Keratinocyte (primary cell): ENCODE data around the gene CFAP299. TPM values are rescaled to one million over a fixed set of nuclear protein-coding genes. Genes with fewer than 3 reads are reported as not detected.

Source experiments
- DNase-seq: peaks from one replicate; pipeline ENCODE4 v3.0.0-alpha.2; 2011; ENCODE audit warnings: low read depth, missing footprints, low spot score
- FAIRE-seq: peaks from 2 replicates; lab custom pipeline; 2011; peaks lifted over from hg19 to GRCh38; lab: Jason Lieb, UNC
- H2AFZ ChIP-seq: 2 replicates; pipeline ENCODE4 v1.6.0; 2012; ENCODE audit warnings: low read length, control low read depth, inconsistent platforms; ENCODE audit not compliant: control insufficient read depth
- H3K27ac ChIP-seq: 2 replicates; pipeline ENCODE4 v1.5.1; 2011; ENCODE audit warnings: low read length; ENCODE audit not compliant: control insufficient read depth, insufficient read depth
- H3K27me3 ChIP-seq: 3 replicates; pipeline ENCODE4 v1.6.0; 2011; ENCODE audit warnings: low read length; ENCODE audit not compliant: control insufficient read depth, insufficient read depth; ENCODE audit errors: extremely low read depth
- H3K36me3 ChIP-seq, 2 experiments: 2 replicates in 1 of 2; 3 replicates in 1 of 2; pipeline ENCODE4 v1.5.1; 2011; ENCODE audit warnings: low read length in 2 of 2, mild to moderate bottlenecking in 1 of 2; ENCODE audit not compliant: control insufficient read depth in 2 of 2, insufficient read depth in 2 of 2; ENCODE audit errors: extremely low read depth in 1 of 2
- H3K4me1 ChIP-seq: 3 replicates; pipeline ENCODE4 v1.5.1; 2011; ENCODE audit warnings: low read length; ENCODE audit not compliant: control insufficient read depth, insufficient read depth; ENCODE audit errors: extremely low read depth
- H3K4me2 ChIP-seq: 3 replicates; pipeline ENCODE4 v1.6.0; 2011; ENCODE audit warnings: low read depth, low read length; ENCODE audit not compliant: control insufficient read depth, insufficient read depth; ENCODE audit errors: extremely low read depth
- H3K4me3 ChIP-seq, 3 experiments: fragments of 200-600 bp in 1 of 3; sonication (generic) in 1 of 3; 2 replicates in 2 of 3; 3 replicates in 1 of 3; pipeline ENCODE4 v1.5.1; 2011 to 2016; ENCODE audit warnings: low read length in 3 of 3, mild to moderate bottlenecking in 3 of 3, control low read depth in 2 of 3, inconsistent platforms in 1 of 3, low read depth in 1 of 3, mixed read lengths in 1 of 3, mixed run types in 1 of 3, moderate library complexity in 1 of 3; ENCODE audit not compliant: control insufficient read depth in 2 of 3, insufficient read depth in 2 of 3; ENCODE audit errors: extremely low read depth in 1 of 3
- H3K79me2 ChIP-seq: 2 replicates; pipeline ENCODE4 v1.6.0; 2012; ENCODE audit warnings: low read length; ENCODE audit not compliant: control insufficient read depth, insufficient read depth
- H3K9ac ChIP-seq: 3 replicates; pipeline ENCODE4 v1.6.0; 2011; ENCODE audit warnings: low read length; ENCODE audit not compliant: control insufficient read depth, insufficient read depth; ENCODE audit errors: extremely low read depth
- H3K9me1 ChIP-seq: 3 replicates; pipeline ENCODE4 v1.6.0; 2011; ENCODE audit warnings: low read length; ENCODE audit not compliant: control insufficient read depth, insufficient read depth; ENCODE audit errors: extremely low read depth
- H3K9me3 ChIP-seq: 2 replicates; pipeline ENCODE4 v1.5.1; 2012; ENCODE audit warnings: low read depth, low read length; ENCODE audit not compliant: control insufficient read depth
- H4K20me1 ChIP-seq: 3 replicates; pipeline ENCODE4 v1.6.0; 2011; ENCODE audit warnings: low read length; ENCODE audit not compliant: control insufficient read depth, insufficient read depth; ENCODE audit errors: extremely low read depth
- EZH2 ChIP-seq: IDR thresholded peaks from one replicate; pipeline ENCODE4 v1.6.1; 2012; ENCODE audit warnings: inconsistent platforms, mild to moderate bottlenecking, low read length, moderate library complexity
- dilution Hi-C: fragments of 300-500 bp; cut with MboI; formaldehyde crosslinking; loops from one replicate; pipeline ENCODE4 v1.7.0; 2020; ENCODE audit warnings: low sequenced_read_pairs; ENCODE audit not compliant: extremely low pct_ligation_motif_present
- polyA plus RNA-seq, 5 experiments: library from polyadenylated mRNA; depleted of rRNA in 3 of 5; stranded (reverse) in 3 of 5; stranded (forward) in 1 of 5; unstranded in 1 of 5; fragments of >200 nt; gene quantifications; 1 replicate in 1 of 5; 2 replicates in 3 of 5; 3 replicates in 1 of 5; pipeline versions ENCODE4 v1.2.1 to v1.2.3, GENCODE V29; 2011 to 2012; ENCODE audit warnings: missing spikeins in 2 of 5, low read depth in 1 of 5, low replicate concordance in 1 of 5
- TF ChIP-seq, protein P1 (sequence below), 3 experiments: IDR thresholded peaks in 1 of 3; conservative IDR thresholded peaks in 1 of 3; optimal IDR thresholded peaks in 1 of 3; 2 replicates in 2 of 3; 3 replicates in 1 of 3; pipeline versions ENCODE3 to v1.5.1; 2011; ENCODE audit warnings: low read length in 3 of 3, mild to moderate bottlenecking in 3 of 3, moderate library complexity in 2 of 3, control low read depth in 1 of 3, inconsistent platforms in 1 of 3; ENCODE audit not compliant: insufficient read depth in 2 of 3; ENCODE audit errors: extremely low read depth in 1 of 3

The CFAP299 gene
- polyA plus RNA-seq, 1 donor (not counting 4 experiments of a cell fraction or from before 2014, with no cell fraction given): 0.14 TPM

DNA sequence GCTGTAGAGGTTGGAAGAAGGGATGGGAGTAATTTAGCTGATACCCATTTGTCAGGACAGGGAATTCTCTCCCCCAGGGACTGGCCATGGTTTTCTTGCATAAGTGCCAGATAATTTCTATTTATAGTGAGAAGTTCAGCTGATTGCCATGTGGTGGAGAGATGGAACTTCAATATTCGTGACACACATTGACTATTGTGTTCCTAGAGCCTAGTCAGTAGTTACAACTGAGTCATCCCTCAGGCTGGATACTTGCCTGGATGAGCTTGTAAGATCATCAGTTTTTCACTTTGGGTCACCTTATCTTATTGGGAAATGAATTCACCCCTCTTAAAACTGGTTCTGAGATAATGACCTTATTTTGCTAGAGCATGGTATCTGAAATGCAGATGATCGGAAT, 32.2 kb downstream of the CFAP299 start:
- Histone ChIP-seq H3K27ac (no peak overlapping the region), H3K9me3 (peaks cover 5% of the 10 kb centered on the region), H3K9me1 (no peaks in the 10 kb centered on the region), H3K27me3 (no peaks in the 10 kb centered on the region), H3K36me3 (no peaks in the 10 kb centered on the region), H3K79me2 (no peaks in the 10 kb centered on the region), H3K4me1 (no peaks in the 10 kb centered on the region), H3K4me2 (no peak overlapping the region), H3K9ac (no peak overlapping the region), H4K20me1 (no peaks in the 10 kb centered on the region), H3K4me3 (no peak overlapping the region), H2AFZ (no peak overlapping the region)
- no peak for TF ChIP-seq EZH2
- TF ChIP-seq, protein P1, sequence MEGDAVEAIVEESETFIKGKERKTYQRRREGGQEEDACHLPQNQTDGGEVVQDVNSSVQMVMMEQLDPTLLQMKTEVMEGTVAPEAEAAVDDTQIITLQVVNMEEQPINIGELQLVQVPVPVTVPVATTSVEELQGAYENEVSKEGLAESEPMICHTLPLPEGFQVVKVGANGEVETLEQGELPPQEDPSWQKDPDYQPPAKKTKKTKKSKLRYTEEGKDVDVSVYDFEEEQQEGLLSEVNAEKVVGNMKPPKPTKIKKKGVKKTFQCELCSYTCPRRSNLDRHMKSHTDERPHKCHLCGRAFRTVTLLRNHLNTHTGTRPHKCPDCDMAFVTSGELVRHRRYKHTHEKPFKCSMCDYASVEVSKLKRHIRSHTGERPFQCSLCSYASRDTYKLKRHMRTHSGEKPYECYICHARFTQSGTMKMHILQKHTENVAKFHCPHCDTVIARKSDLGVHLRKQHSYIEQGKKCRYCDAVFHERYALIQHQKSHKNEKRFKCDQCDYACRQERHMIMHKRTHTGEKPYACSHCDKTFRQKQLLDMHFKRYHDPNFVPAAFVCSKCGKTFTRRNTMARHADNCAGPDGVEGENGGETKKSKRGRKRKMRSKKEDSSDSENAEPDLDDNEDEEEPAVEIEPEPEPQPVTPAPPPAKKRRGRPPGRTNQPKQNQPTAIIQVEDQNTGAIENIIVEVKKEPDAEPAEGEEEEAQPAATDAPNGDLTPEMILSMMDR (optimal IDR thresholded peaks at IDR 0.05 in 1 of 3, IDR thresholded peaks at IDR 0.05 in 1 of 3, conservative IDR thresholded peaks at IDR 0.05 in 1 of 3; ENCODE audit: extremely low read depth in 1 of 3, insufficient read depth in 2 of 3, low read length in 3 of 3): peak in 1 of 3 experiments; percentile 10
- DNase-seq (no peak), FAIRE-seq (peak; percentile 67)
- dilution Hi-C loops: loop anchor here (25.0 kb wide), 1 partner anchor 670 kb away; the partner anchor contains the start of gene BMP3

DNA sequence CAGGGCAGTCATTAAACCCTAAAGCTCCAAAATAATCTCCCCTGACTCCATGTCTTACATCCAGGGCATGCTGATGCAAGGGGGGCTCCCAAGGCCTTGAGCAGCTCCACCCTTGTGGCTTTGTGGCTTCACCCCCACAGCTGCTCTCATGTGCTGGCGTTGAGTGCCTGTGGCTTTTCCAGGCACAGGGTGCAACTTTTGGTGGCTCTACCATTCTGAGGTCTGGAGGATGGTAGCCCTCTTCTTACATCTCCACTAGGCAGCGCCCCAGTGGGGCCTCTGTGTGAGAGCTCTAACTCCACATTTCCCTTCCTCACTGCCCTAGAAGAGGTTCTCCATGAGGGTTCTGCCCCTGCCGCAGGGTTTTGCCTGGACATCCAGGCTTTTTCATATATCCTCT, 35.1 kb downstream of the CFAP299 start:
- no peak for FAIRE-seq

More for the DNA sequence above, 35.1 kb downstream of the CFAP299 start:
- Histone ChIP-seq H3K9me1 (no peaks in the 10 kb centered on the region), H3K9ac (no peak overlapping the region), H3K4me2 (no peak overlapping the region), H3K27ac (no peak overlapping the region), H3K9me3 (peaks cover 5% of the 10 kb centered on the region), H3K27me3 (no peaks in the 10 kb centered on the region), H3K36me3 (no peaks in the 10 kb centered on the region), H2AFZ (no peak overlapping the region), H3K4me3 (no peak overlapping the region), H3K79me2 (no peaks in the 10 kb centered on the region), H3K4me1 (no peaks in the 10 kb centered on the region), H4K20me1 (no peaks in the 10 kb centered on the region)
- DNase-seq: no peak
- TF ChIP-seq, protein P1 (optimal IDR thresholded peaks at IDR 0.05 in 1 of 3, IDR thresholded peaks at IDR 0.05 in 1 of 3, conservative IDR thresholded peaks at IDR 0.05 in 1 of 3; ENCODE audit: extremely low read depth in 1 of 3, insufficient read depth in 2 of 3, low read length in 3 of 3): no peak
- no peak for TF ChIP-seq EZH2
- dilution Hi-C loops: loop anchor here (25.0 kb wide), 1 partner anchor 667 kb away; the partner anchor contains the start of gene BMP3
